Thymus (tissue), 2 donors: ENCODE results near the gene PADI4. TPM values are rescaled to one million over a fixed set of nuclear protein-coding genes. Genes with fewer than 3 reads are reported as not detected.

Experiments
- polyA plus RNA-seq: library from polyadenylated mRNA; stranded (reverse); fragments of 200-250 nt; gene quantifications from one replicate; pipeline ENCODE4 v1.2.3, GENCODE V29; 2013
- total RNA-seq: library from RNA; stranded (reverse); fragments of 120-200 nt; gene quantifications from one replicate; pipeline ENCODE4 v1.2.4, GENCODE V29; 2013
- donor health status: healthy.

PADI4 gene
- total and polyA plus RNA-seq, 2 donors, result 2.8 to 3.5 TPM

Other genes starting within 250 kb of the PADI4 start
- gene PADI2, start 188.7 kb upstream of the PADI4 start, total RNA-seq, result 1.4 TPM
- 3.6 TPM for gene PADI2, start 188.7 kb upstream of the PADI4 start, polyA plus RNA-seq
- 0.14 TPM for gene PADI1, start 103.1 kb upstream of the PADI4 start, total RNA-seq
- 0.57 TPM for gene PADI1, start 103.1 kb upstream of the PADI4 start, polyA plus RNA-seq
- gene PADI3, start 59.1 kb upstream of the PADI4 start, total RNA-seq, result 0.09 TPM
- 0.27 TPM for gene PADI3, start 59.1 kb upstream of the PADI4 start, polyA plus RNA-seq
- 0.09 TPM for gene PADI6, start 64.0 kb downstream of the PADI4 start, total RNA-seq
- gene PADI6, start 64.0 kb downstream of the PADI4 start, polyA plus RNA-seq, result 0.16 TPM
- 56.8 TPM for gene RCC2, start 131.5 kb downstream of the PADI4 start, total RNA-seq
- 65.2 TPM for gene RCC2, start 131.5 kb downstream of the PADI4 start, polyA plus RNA-seq
- 1.9 TPM for gene ARHGEF10L, start 231.5 kb downstream of the PADI4 start, total RNA-seq
- 11.5 TPM for gene ARHGEF10L, start 231.5 kb downstream of the PADI4 start, polyA plus RNA-seq